ENCODE data around the gene DLGAP1. TPM values are rescaled to one million over a fixed set of nuclear protein-coding genes. Genes with fewer than 3 reads are reported as not detected.
"Not testable (repeated sequence)": the region's sequence is repeated elsewhere in the genome, so short reads cannot be mapped to it uniquely, and the experiment has no call there.

The DLGAP1 gene
- total and polyA plus RNA-seq, 7 experiments from 2014 or later: 0.32 to 1.0 TPM; not detected in 5

- Mint-ChIP-seq H3K4me3 (no peak overlapping the region), H3K36me3 (no peaks in the 10 kb centered on the region), H3K9me3 (peaks cover 0 to 5% (median 0%) of the 10 kb centered on the region in 11 donors), H3K27ac (no peak overlapping the region), H3K27me3 (no peaks in the 10 kb centered on the region), H3K4me1 (no peaks in the 10 kb centered on the region)
- H3K4me1 ChIP-seq (ENCODE audit: control insufficient read depth in 2 of 2, insufficient read depth in 2 of 2, low read length in 2 of 2): no peaks in the 10 kb centered on the region
- no peak overlapping the region for H3K27ac ChIP-seq (ENCODE audit: low read depth, low read length)
- DNase-seq (no peak), ATAC-seq (no peak)
- H3K36me3 ChIP-seq (ENCODE audit: control insufficient read depth in 2 of 3, insufficient read depth in 3 of 3, low read length in 3 of 3): no peaks in the 10 kb centered on the region
- intact Hi-C loops (cut with micrococcal nuclease): no loop called here
- no peaks in the 10 kb centered on the region for H3K9me3 ChIP-seq (ENCODE audit: control insufficient read depth in 2 of 3, low read length in 3 of 3)
- ChIA-PET CTCF (no interaction called here), POLR2A (no interaction called here)
- H3K27me3 ChIP-seq (ENCODE audit: control insufficient read depth in 2 of 2, insufficient read depth in 2 of 2, low read length in 2 of 2): no peaks in the 10 kb centered on the region
- no peak overlapping the region for H3K4me3 ChIP-seq (ENCODE audit: low read length)
Observed at GRCh38 chr18:4309227-4309626, 145.9 kb downstream of the DLGAP1 start.

GRCh38 chr18:4308576-4308975 lies 146.5 kb downstream of the DLGAP1 start:
- H3K27ac ChIP-seq (ENCODE audit: low read depth, low read length): no peak overlapping the region
- Mint-ChIP-seq H3K9me3 (peaks cover 0 to 5% (median 0%) of the 10 kb centered on the region in 11 donors), H3K4me1 (no peaks in the 10 kb centered on the region), H3K4me3 (no peak overlapping the region), H3K27ac (no peak overlapping the region), H3K27me3 (no peaks in the 10 kb centered on the region), H3K36me3 (no peaks in the 10 kb centered on the region)
- no peaks in the 10 kb centered on the region for H3K27me3 ChIP-seq (ENCODE audit: control insufficient read depth in 2 of 2, insufficient read depth in 2 of 2, low read length in 2 of 2)
- ChIA-PET POLR2A (no interaction called here), CTCF (no interaction called here)
- H3K4me3 ChIP-seq (ENCODE audit: low read length): no peak overlapping the region
- ATAC-seq (no peak), DNase-seq (no peak)
- no peaks in the 10 kb centered on the region for H3K9me3 ChIP-seq (ENCODE audit: control insufficient read depth in 2 of 3, low read length in 3 of 3)
- no peaks in the 10 kb centered on the region for H3K4me1 ChIP-seq (ENCODE audit: control insufficient read depth in 2 of 2, insufficient read depth in 2 of 2, low read length in 2 of 2)
- no peaks in the 10 kb centered on the region for H3K36me3 ChIP-seq (ENCODE audit: control insufficient read depth in 2 of 3, insufficient read depth in 3 of 3, low read length in 3 of 3)
- intact Hi-C loops (cut with micrococcal nuclease): no loop called here

GRCh38 chr18:4299395-4299794 lies 155.7 kb downstream of the DLGAP1 start:
- DNase-seq (no peak), ATAC-seq (no peak)
- Histone ChIP-seq H3K9me3 (ENCODE audit: control insufficient read depth in 2 of 3, low read length in 3 of 3) (no peaks in the 10 kb centered on the region), H3K36me3 (ENCODE audit: control insufficient read depth in 2 of 3, insufficient read depth in 3 of 3, low read length in 3 of 3) (no peaks in the 10 kb centered on the region), H3K27me3 (ENCODE audit: control insufficient read depth in 2 of 2, insufficient read depth in 2 of 2, low read length in 2 of 2) (no peaks in the 10 kb centered on the region), H3K27ac (ENCODE audit: low read depth, low read length) (no peak overlapping the region), H3K4me3 (ENCODE audit: low read length) (no peak overlapping the region), H3K4me1 (ENCODE audit: control insufficient read depth in 2 of 2, insufficient read depth in 2 of 2, low read length in 2 of 2) (no peaks in the 10 kb centered on the region)
- Mint-ChIP-seq H3K36me3 (no peaks in the 10 kb centered on the region), H3K9me3 (peaks cover 0 to 14% (median 7%) of the 10 kb centered on the region in 11 donors), H3K27ac (no peak overlapping the region), H3K4me3 (no peak overlapping the region), H3K27me3 (peaks cover 0 to 4% (median 0%) of the 10 kb centered on the region in 5 donors), H3K4me1 (no peaks in the 10 kb centered on the region)
- ChIA-PET POLR2A (no interaction called here), CTCF (no interaction called here)
- intact Hi-C loops (cut with micrococcal nuclease): no loop called here

GRCh38 chr18:4293337-4293736 lies 161.8 kb downstream of the DLGAP1 start:
- no peak overlapping the region for H3K27ac Mint-ChIP-seq
- ATAC-seq (no peak), DNase-seq (no peak)
- H3K27me3 Mint-ChIP-seq: peaks cover 0 to 4% (median 0%) of the 10 kb centered on the region in 5 donors
- no peak overlapping the region for H3K4me3 Mint-ChIP-seq
- ChIA-PET CTCF (no interaction called here), POLR2A (no interaction called here)
- H3K4me3 ChIP-seq (ENCODE audit: low read length): no peak overlapping the region
- no peaks in the 10 kb centered on the region for H3K4me1 Mint-ChIP-seq
- H3K9me3 Mint-ChIP-seq: peaks cover 0 to 18% (median 6%) of the 10 kb centered on the region in 11 donors
- intact Hi-C loops (cut with micrococcal nuclease): no loop called here
- H3K27ac ChIP-seq (ENCODE audit: low read depth, low read length): no peak overlapping the region
- H3K4me1 ChIP-seq (ENCODE audit: control insufficient read depth in 2 of 2, insufficient read depth in 2 of 2, low read length in 2 of 2): no peaks in the 10 kb centered on the region
- H3K36me3 ChIP-seq (ENCODE audit: control insufficient read depth in 2 of 3, insufficient read depth in 3 of 3, low read length in 3 of 3): no peaks in the 10 kb centered on the region
- no peaks in the 10 kb centered on the region for H3K9me3 ChIP-seq (ENCODE audit: control insufficient read depth in 2 of 3, low read length in 3 of 3)
- no peaks in the 10 kb centered on the region for H3K36me3 Mint-ChIP-seq
- H3K27me3 ChIP-seq (ENCODE audit: control insufficient read depth in 2 of 2, insufficient read depth in 2 of 2, low read length in 2 of 2): no peaks in the 10 kb centered on the region

GRCh38 chr18:4292696-4293095 lies 162.4 kb downstream of the DLGAP1 start:
- H3K36me3 ChIP-seq (ENCODE audit: control insufficient read depth in 2 of 3, insufficient read depth in 3 of 3, low read length in 3 of 3): no peaks in the 10 kb centered on the region
- no peaks in the 10 kb centered on the region for H3K36me3 Mint-ChIP-seq
- no peak overlapping the region for H3K27ac Mint-ChIP-seq
- intact Hi-C loops (cut with micrococcal nuclease): no loop called here
- no peak overlapping the region for H3K4me3 Mint-ChIP-seq
- DNase-seq (no peak), ATAC-seq (no peak)
- H3K9me3 Mint-ChIP-seq: peaks cover 0 to 19% (median 5%) of the 10 kb centered on the region in 11 donors
- ChIA-PET POLR2A (no interaction called here), CTCF (no interaction called here)
- no peaks in the 10 kb centered on the region for H3K4me1 ChIP-seq (ENCODE audit: control insufficient read depth in 2 of 2, insufficient read depth in 2 of 2, low read length in 2 of 2)
- H3K27me3 Mint-ChIP-seq: peaks cover 0 to 4% (median 0%) of the 10 kb centered on the region in 5 donors
- H3K9me3 ChIP-seq (ENCODE audit: control insufficient read depth in 2 of 3, low read length in 3 of 3): no peaks in the 10 kb centered on the region
- no peak overlapping the region for H3K4me3 ChIP-seq (ENCODE audit: low read length)
- no peak overlapping the region for H3K27ac ChIP-seq (ENCODE audit: low read depth, low read length)
- H3K27me3 ChIP-seq (ENCODE audit: control insufficient read depth in 2 of 2, insufficient read depth in 2 of 2, low read length in 2 of 2): no peaks in the 10 kb centered on the region
- H3K4me1 Mint-ChIP-seq: no peaks in the 10 kb centered on the region

- H3K36me3 ChIP-seq (ENCODE audit: control insufficient read depth in 2 of 3, insufficient read depth in 3 of 3, low read length in 3 of 3); H3K4me3 ChIP-seq (ENCODE audit: low read length); CTCF ChIA-PET; H3K4me3 Mint-ChIP-seq; H3K27ac Mint-ChIP-seq; POLR2A ChIA-PET; intact Hi-C loops (cut with micrococcal nuclease); H3K4me1 Mint-ChIP-seq; ATAC-seq; H3K27me3 ChIP-seq (ENCODE audit: control insufficient read depth in 2 of 2, insufficient read depth in 2 of 2, low read length in 2 of 2); H3K36me3 Mint-ChIP-seq; H3K27ac ChIP-seq (ENCODE audit: low read depth, low read length); H3K9me3 ChIP-seq (ENCODE audit: control insufficient read depth in 2 of 3, low read length in 3 of 3); H3K27me3 Mint-ChIP-seq; H3K4me1 ChIP-seq (ENCODE audit: control insufficient read depth in 2 of 2, insufficient read depth in 2 of 2, low read length in 2 of 2); DNase-seq: not testable (repeated sequence)
- H3K9me3 Mint-ChIP-seq: peaks cover 0 to 30% (median 6%) of the 10 kb centered on the region in 11 donors
Observed at GRCh38 chr18:4287340-4287739, 167.8 kb downstream of the DLGAP1 start.

- H3K36me3 Mint-ChIP-seq: no peaks in the 10 kb centered on the region
- H3K27me3 Mint-ChIP-seq: no peaks in the 10 kb centered on the region
- no peaks in the 10 kb centered on the region for H3K9me3 ChIP-seq (ENCODE audit: control insufficient read depth in 2 of 3, low read length in 3 of 3)
- DNase-seq (no peak), ATAC-seq (no peak)
- no peaks in the 10 kb centered on the region for H3K36me3 ChIP-seq (ENCODE audit: control insufficient read depth in 2 of 3, insufficient read depth in 3 of 3, low read length in 3 of 3)
- H3K9me3 Mint-ChIP-seq: peaks cover 0 to 30% (median 6%) of the 10 kb centered on the region in 11 donors
- H3K4me1 Mint-ChIP-seq: no peaks in the 10 kb centered on the region
- intact Hi-C loops (cut with micrococcal nuclease): no loop called here
- no peak overlapping the region for H3K27ac ChIP-seq (ENCODE audit: low read depth, low read length)
- CTCF ChIA-PET: no interaction called here
- H3K27ac Mint-ChIP-seq: no peak overlapping the region
- POLR2A ChIA-PET: no interaction called here
- H3K4me3 Mint-ChIP-seq: no peak overlapping the region
- no peaks in the 10 kb centered on the region for H3K4me1 ChIP-seq (ENCODE audit: control insufficient read depth in 2 of 2, insufficient read depth in 2 of 2, low read length in 2 of 2)
- H3K27me3 ChIP-seq (ENCODE audit: control insufficient read depth in 2 of 2, insufficient read depth in 2 of 2, low read length in 2 of 2): no peaks in the 10 kb centered on the region
- no peak overlapping the region for H3K4me3 ChIP-seq (ENCODE audit: low read length)
Observed at GRCh38 chr18:4286256-4286655, 168.9 kb downstream of the DLGAP1 start.

Data from naive thymus-derived CD4-positive, alpha-beta T cell (primary cell).